Measurements from ENCODE around the gene DCX.

DCX gene

GRCh38 chrX:111283446-111283845 lies 128.5 kb downstream of the DCX start:
- H3K36me3 ChIP-seq = no peaks in the 10 kb centered on the region
- TF ChIP-seq, protein P1, sequence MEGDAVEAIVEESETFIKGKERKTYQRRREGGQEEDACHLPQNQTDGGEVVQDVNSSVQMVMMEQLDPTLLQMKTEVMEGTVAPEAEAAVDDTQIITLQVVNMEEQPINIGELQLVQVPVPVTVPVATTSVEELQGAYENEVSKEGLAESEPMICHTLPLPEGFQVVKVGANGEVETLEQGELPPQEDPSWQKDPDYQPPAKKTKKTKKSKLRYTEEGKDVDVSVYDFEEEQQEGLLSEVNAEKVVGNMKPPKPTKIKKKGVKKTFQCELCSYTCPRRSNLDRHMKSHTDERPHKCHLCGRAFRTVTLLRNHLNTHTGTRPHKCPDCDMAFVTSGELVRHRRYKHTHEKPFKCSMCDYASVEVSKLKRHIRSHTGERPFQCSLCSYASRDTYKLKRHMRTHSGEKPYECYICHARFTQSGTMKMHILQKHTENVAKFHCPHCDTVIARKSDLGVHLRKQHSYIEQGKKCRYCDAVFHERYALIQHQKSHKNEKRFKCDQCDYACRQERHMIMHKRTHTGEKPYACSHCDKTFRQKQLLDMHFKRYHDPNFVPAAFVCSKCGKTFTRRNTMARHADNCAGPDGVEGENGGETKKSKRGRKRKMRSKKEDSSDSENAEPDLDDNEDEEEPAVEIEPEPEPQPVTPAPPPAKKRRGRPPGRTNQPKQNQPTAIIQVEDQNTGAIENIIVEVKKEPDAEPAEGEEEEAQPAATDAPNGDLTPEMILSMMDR (IDR thresholded peaks at IDR 0.05) = no peak
- H3K4me1 ChIP-seq (ENCODE audit: control insufficient read depth in 1 of 2, insufficient read depth in 1 of 2, low read depth in 1 of 2, low read length in 1 of 2) = no peaks in the 10 kb centered on the region
- H3K9me3 ChIP-seq = no peaks in the 10 kb centered on the region
- H3K27me3 ChIP-seq = no peaks in the 10 kb centered on the region
- no peak overlapping the region for H3K27ac ChIP-seq
- no peak overlapping the region for H3K4me3 ChIP-seq (ENCODE audit: low read depth in 1 of 2, low read length in 1 of 2)

GRCh38 chrX:111282991-111283390 lies 129.0 kb downstream of the DCX start:
- no peaks in the 10 kb centered on the region for H3K9me3 ChIP-seq
- no peaks in the 10 kb centered on the region for H3K4me1 ChIP-seq (ENCODE audit: control insufficient read depth in 1 of 2, insufficient read depth in 1 of 2, low read depth in 1 of 2, low read length in 1 of 2)
- no peaks in the 10 kb centered on the region for H3K27me3 ChIP-seq
- no peaks in the 10 kb centered on the region for H3K36me3 ChIP-seq
- TF ChIP-seq, protein P1 (IDR thresholded peaks at IDR 0.05) = no peak
- H3K27ac ChIP-seq = no peak overlapping the region
- H3K4me3 ChIP-seq (ENCODE audit: low read depth in 1 of 2, low read length in 1 of 2) = no peak overlapping the region

- H3K27ac ChIP-seq = no peak overlapping the region
- no peaks in the 10 kb centered on the region for H3K4me1 ChIP-seq (ENCODE audit: control insufficient read depth in 1 of 2, insufficient read depth in 1 of 2, low read depth in 1 of 2, low read length in 1 of 2)
- H3K36me3 ChIP-seq = no peaks in the 10 kb centered on the region
- H3K9me3 ChIP-seq = no peaks in the 10 kb centered on the region
- no peak overlapping the region for H3K4me3 ChIP-seq (ENCODE audit: low read depth in 1 of 2, low read length in 1 of 2)
- TF ChIP-seq, protein P1 (IDR thresholded peaks at IDR 0.05) = no peak
- H3K27me3 ChIP-seq = no peaks in the 10 kb centered on the region
These were observed 129.9 kb downstream of the DCX start for GRCh38 chrX:111282139-111282538.

DNA sequence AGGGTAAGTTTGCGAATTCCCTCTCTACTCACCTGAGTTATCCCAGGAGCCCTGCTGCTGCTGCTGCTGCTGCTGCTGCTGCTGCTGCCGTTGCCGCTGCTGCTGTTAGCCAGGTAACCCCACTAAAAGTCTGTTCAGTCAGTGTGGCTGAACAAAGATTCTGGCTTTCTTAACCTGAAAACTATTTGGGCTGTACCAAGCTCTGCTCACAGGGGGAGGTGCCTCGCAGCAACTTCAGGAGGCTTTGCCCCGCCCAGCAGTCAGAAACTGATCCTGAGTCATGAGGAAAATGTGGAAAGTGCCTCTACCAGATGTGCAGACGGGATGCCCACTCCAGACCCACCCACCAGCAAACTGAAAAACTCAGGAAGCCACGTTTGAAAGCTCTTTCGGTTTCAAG lies 141.7 kb downstream of the DCX start, which contains the start of gene CAPN6:
Gene CAPN6 (minus strand): TSS at position 145 of the 400 bp plus-strand sequence. CDS start 6,547 bp downstream, outside the sequence.
- TF ChIP-seq, protein P1 (IDR thresholded peaks at IDR 0.05) = no peak
- H3K27me3 ChIP-seq = no peaks in the 10 kb centered on the region

DNA sequence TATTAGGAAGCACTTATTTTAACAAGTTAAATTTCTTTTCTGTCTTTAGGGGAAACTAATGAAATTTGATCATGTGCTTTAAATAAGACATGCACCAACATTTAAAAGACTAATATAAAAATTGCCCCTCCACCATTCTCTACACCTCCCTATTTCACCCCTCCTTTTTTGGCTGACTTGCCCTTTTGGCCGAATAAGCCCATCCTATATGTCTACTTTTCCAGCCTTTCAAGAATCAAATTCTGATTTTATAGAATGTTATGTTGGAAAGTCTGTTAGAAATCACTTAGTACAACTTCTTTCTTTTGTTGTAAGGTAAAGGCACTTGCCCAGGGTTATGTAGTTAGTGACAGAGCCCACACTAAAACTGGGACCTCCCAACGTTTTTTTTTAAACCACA lies 143.5 kb downstream of the DCX start:
- Histone ChIP-seq H3K4me3 (ENCODE audit: low read depth in 1 of 2, low read length in 1 of 2) (no peak overlapping the region), H3K36me3 (no peaks in the 10 kb centered on the region), H3K9me3 (no peaks in the 10 kb centered on the region), H3K4me1 (ENCODE audit: control insufficient read depth in 1 of 2, insufficient read depth in 1 of 2, low read depth in 1 of 2, low read length in 1 of 2) (no peaks in the 10 kb centered on the region), H3K27ac (no peak overlapping the region), H3K27me3 (no peaks in the 10 kb centered on the region)
- TF ChIP-seq, protein P1 (IDR thresholded peaks at IDR 0.05) = no peak

More for the DNA sequence above, 141.7 kb downstream of the DCX start, which contains the start of gene CAPN6:
- no peaks in the 10 kb centered on the region for H3K36me3 ChIP-seq
- H3K9me3 ChIP-seq = no peaks in the 10 kb centered on the region
- no peak within 1 kb of the TSS for H3K4me3 ChIP-seq (ENCODE audit: low read depth in 1 of 2, low read length in 1 of 2)
- no peaks in the 10 kb centered on the region for H3K4me1 ChIP-seq (ENCODE audit: control insufficient read depth in 1 of 2, insufficient read depth in 1 of 2, low read depth in 1 of 2, low read length in 1 of 2)
- H3K27ac ChIP-seq = no peak within 1 kb of the TSS

DNA sequence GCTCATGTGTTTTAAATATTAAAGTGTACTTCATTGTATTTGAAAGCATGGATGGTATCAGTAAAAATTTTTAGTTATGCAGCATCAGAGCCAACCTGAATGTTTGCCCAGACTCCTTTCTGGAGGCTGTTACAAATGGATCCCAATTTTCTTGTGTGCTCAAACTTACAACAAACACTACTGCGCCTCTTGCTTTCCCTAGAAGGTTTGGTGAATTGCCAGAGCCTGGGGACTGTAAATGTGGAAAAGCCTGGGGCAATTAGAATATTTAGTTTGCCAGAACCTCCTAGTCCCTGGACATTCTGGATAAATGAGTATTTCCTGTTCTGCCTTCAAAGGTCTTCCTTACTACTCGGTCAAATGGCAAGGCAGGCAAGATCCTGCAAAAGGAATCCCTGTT lies 146.5 kb downstream of the DCX start:
- H3K4me1 ChIP-seq (ENCODE audit: control insufficient read depth in 1 of 2, insufficient read depth in 1 of 2, low read depth in 1 of 2, low read length in 1 of 2) = no peaks in the 10 kb centered on the region
- no peaks in the 10 kb centered on the region for H3K36me3 ChIP-seq
- no peak overlapping the region for H3K4me3 ChIP-seq (ENCODE audit: low read depth in 1 of 2, low read length in 1 of 2)
- TF ChIP-seq, protein P1 (IDR thresholded peaks at IDR 0.05) = no peak
- H3K27ac ChIP-seq = no peak overlapping the region
- H3K27me3 ChIP-seq = no peaks in the 10 kb centered on the region
- H3K9me3 ChIP-seq = no peaks in the 10 kb centered on the region
